Activated CD4-positive, alpha-beta T cell treated with anti-CD3 and anti-CD28 coated beads for 24 hours (primary cell): Measurements from ENCODE around the gene GPX1.
"Not testable (repeated sequence)": the region's sequence is repeated elsewhere in the genome, so short reads cannot be mapped to it uniquely, and the experiment has no call there.

Source experiments
- DNase-seq, 2 donors: peaks; one replicate each; pipeline ENCODE4 v3.0.0-alpha.2; 2020; ENCODE audit warnings: low read depth in 2 of 2

Gene GPX1

GRCh38 chr3:49357443-49358216 lies 523 bp downstream of the GPX1 start:
- peak in 1 of 2 donors; percentile 43 for DNase-seq

- DNase-seq: not testable (repeated sequence)
Measured at GRCh38 chr3:49357095-49357442, 1.1 kb downstream of the GPX1 start.

- DNase-seq: no peak
Measured at GRCh38 chr3:49352890-49353421, 5.2 kb downstream of the GPX1 start.

- no peak for DNase-seq
Measured at GRCh38 chr3:49352281-49352680, 5.9 kb downstream of the GPX1 start.

GRCh38 chr3:49351521-49352011 lies 6.6 kb downstream of the GPX1 start:
- no peak for DNase-seq

- DNase-seq: no peak
Measured at GRCh38 chr3:49349348-49350114, 8.6 kb downstream of the GPX1 start.

GRCh38 chr3:49348361-49348760 lies 9.8 kb downstream of the GPX1 start:
- DNase-seq: not testable (repeated sequence)

- DNase-seq: no peak
Measured at GRCh38 chr3:49346797-49347251, 11.3 kb downstream of the GPX1 start.

GRCh38 chr3:49343163-49343562 lies 15.0 kb downstream of the GPX1 start:
- no peak for DNase-seq

- no peak for DNase-seq
Measured at GRCh38 chr3:49341996-49342395, 16.2 kb downstream of the GPX1 start.

- peak; percentile 90 to 92 for DNase-seq
Measured at GRCh38 chr3:49339941-49340800, 18.0 kb downstream of the GPX1 start, which contains the start of gene USP4. Gene USP4, minus strand, starts transcription at chr3:49340053. Its CDS starts 29 bp downstream, at chr3:49340024.

- DNase-seq: no peak
Measured at GRCh38 chr3:49339581-49339940, 18.6 kb downstream of the GPX1 start.

- no peak for DNase-seq
Measured at GRCh38 chr3:49333916-49334633, 24.1 kb downstream of the GPX1 start.

GRCh38 chr3:49333091-49333490 lies 25.1 kb downstream of the GPX1 start:
- DNase-seq: no peak

GRCh38 chr3:49329186-49329585 lies 29.0 kb downstream of the GPX1 start:
- DNase-seq: no peak

GRCh38 chr3:49328350-49328749 lies 29.8 kb downstream of the GPX1 start:
- DNase-seq: not testable (repeated sequence)

GRCh38 chr3:49327485-49327884 lies 30.7 kb downstream of the GPX1 start:
- no peak for DNase-seq

GRCh38 chr3:49324768-49325167 lies 33.4 kb downstream of the GPX1 start:
- DNase-seq: no peak

- no peak for DNase-seq
Measured at GRCh38 chr3:49316696-49317457, 41.3 kb downstream of the GPX1 start.
